Activated CD8-positive, alpha-beta memory T cell treated with anti-CD3 and anti-CD28 coated beads, Interleukin-2, amount 10 ng/mL, durations not matched to agents 7 days and 5 days (primary cell): ENCODE results near the gene CEP112. TPM values are rescaled to one million over a fixed set of nuclear protein-coding genes. Genes with fewer than 3 reads are reported as not detected.
"Not testable (repeated sequence)": the region's sequence is repeated elsewhere in the genome, so short reads cannot be mapped to it uniquely, and the experiment has no call there.

Experiments used
- ATAC-seq: fragments of 150-1000 bp; cut with Tn5 transposase; one replicate; pipeline ENCODE4 v1.10.0; 2021; ENCODE audit warnings: moderate library complexity
- CTCF ChIA-PET: fragments of 350-600 bp; sonication (Branson Sonifier 250); formaldehyde crosslinking; loops from one replicate; lab custom pipeline; 2021; ENCODE audit warnings: antibody characterized with exemption; lab: Charles Lee
- DNase-seq: peaks from one replicate; pipeline ENCODE4 v3.0.0-alpha.2; 2020
- H3K27ac Mint-ChIP-seq: one replicate; pipeline ENCODE4 v1.8.0; 2021; ENCODE audit warnings: mild to moderate bottlenecking, mixed read lengths
- H3K27me3 Mint-ChIP-seq: one replicate; pipeline ENCODE4 v1.8.0; 2021; ENCODE audit warnings: mixed read lengths
- H3K36me3 Mint-ChIP-seq: one replicate; pipeline ENCODE4 v1.8.0; 2021; ENCODE audit warnings: mild to moderate bottlenecking, mixed read lengths
- H3K4me1 Mint-ChIP-seq: one replicate; pipeline ENCODE4 v1.8.0; 2021; ENCODE audit warnings: mixed read lengths
- H3K4me3 Mint-ChIP-seq: one replicate; pipeline ENCODE4 v1.8.0; 2021; ENCODE audit warnings: mild to moderate bottlenecking, moderate library complexity, mixed read lengths
- H3K9me3 Mint-ChIP-seq: one replicate; pipeline ENCODE4 v1.8.0; 2022; ENCODE audit warnings: low read depth, mixed read lengths
- total RNA-seq, 2 experiments: library from RNA; stranded (reverse); gene quantifications; one replicate each; pipeline ENCODE4 v1.2.3, GENCODE V29; 2021

Gene CEP112
- total RNA-seq, 2 experiments from 2014 or later, result 3.1 to 5.0 TPM

DNA sequence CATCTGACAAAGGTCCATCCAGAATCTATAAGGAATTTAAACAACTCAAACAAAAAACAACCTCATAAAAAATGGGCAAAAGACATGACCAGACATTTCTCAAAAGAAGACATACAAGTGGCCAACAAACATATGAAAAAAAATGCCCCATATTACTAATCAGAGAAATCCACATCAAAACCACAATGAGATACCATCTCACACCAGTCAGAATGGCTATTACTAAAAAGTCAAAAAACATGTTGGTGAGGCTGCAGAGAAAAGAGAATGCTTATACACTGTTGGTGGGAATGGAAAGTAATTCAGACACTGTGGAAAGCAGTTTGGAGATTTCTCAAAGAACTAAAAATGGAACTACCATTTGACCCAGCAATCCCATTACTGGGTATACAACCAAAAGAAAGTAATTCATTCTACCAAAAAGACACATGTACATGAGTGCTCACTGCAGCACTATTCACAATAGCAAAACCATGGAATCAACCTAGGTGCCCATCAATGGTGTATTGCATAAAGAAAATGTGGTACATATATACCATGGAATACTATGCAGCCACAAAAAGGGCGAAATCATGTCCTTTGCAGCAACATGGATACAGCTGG is 409.7 kb downstream of the CEP112 start:
- H3K4me3 Mint-ChIP-seq, CTCF ChIA-PET: not testable (repeated sequence)

GRCh38 chr17:65780111-65780510 is 411.8 kb downstream of the CEP112 start:
- H3K27ac Mint-ChIP-seq, result no peak overlapping the region
- ATAC-seq (no peak), DNase-seq (no peak)
- peaks cover 4% of the 10 kb centered on the region for H3K27me3 Mint-ChIP-seq
- H3K4me3 Mint-ChIP-seq, result no peak overlapping the region
- H3K4me1 Mint-ChIP-seq, result no peaks in the 10 kb centered on the region
- peaks cover 3% of the 10 kb centered on the region for H3K9me3 Mint-ChIP-seq
- CTCF ChIA-PET, result no interaction called here
- H3K36me3 Mint-ChIP-seq, result no peaks in the 10 kb centered on the region

More for the DNA sequence above, 409.7 kb downstream of the CEP112 start:
- not testable (repeated sequence) for H3K4me1 Mint-ChIP-seq, ATAC-seq, H3K9me3 Mint-ChIP-seq, DNase-seq, H3K27me3 Mint-ChIP-seq, H3K36me3 Mint-ChIP-seq, H3K27ac Mint-ChIP-seq

GRCh38 chr17:65776890-65777289 is 415.0 kb downstream of the CEP112 start:
- no peak for DNase-seq
- Mint-ChIP-seq H3K36me3 (no peaks in the 10 kb centered on the region), H3K27me3 (peaks cover 5% of the 10 kb centered on the region), H3K27ac (no peak overlapping the region), H3K4me1 (peaks cover 6% of the 10 kb centered on the region), H3K4me3 (no peak overlapping the region), H3K9me3 (peaks cover 3% of the 10 kb centered on the region)
- CTCF ChIA-PET, result no interaction called here
- no peak for ATAC-seq

DNA sequence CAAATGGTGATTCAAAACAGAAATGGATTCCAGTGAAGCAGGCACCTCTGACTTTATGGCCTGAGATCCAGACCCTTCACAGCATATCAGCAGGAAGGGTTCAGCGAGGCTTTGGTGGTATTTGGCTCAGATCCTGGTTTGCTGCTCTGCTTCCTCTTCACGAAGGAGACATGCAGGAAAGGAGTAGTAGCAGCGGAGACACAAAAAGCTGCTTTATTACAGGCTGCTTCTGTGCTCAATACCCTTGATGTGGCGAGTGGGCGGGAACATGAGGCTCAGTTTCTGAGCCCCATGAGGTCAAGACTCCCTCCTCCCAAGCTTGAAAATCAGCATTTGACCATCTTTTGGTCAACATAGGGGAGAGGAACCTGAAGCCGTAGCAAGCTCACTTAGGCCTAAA is 417.1 kb downstream of the CEP112 start:
- no peak for ATAC-seq
- CTCF ChIA-PET, result no interaction called here
- Mint-ChIP-seq H3K27me3 (peaks cover 8% of the 10 kb centered on the region), H3K27ac (no peak overlapping the region), H3K4me1 (peaks cover 6% of the 10 kb centered on the region), H3K9me3 (no peaks in the 10 kb centered on the region), H3K4me3 (no peak overlapping the region), H3K36me3 (no peaks in the 10 kb centered on the region)
- DNase-seq, result no peak

DNA sequence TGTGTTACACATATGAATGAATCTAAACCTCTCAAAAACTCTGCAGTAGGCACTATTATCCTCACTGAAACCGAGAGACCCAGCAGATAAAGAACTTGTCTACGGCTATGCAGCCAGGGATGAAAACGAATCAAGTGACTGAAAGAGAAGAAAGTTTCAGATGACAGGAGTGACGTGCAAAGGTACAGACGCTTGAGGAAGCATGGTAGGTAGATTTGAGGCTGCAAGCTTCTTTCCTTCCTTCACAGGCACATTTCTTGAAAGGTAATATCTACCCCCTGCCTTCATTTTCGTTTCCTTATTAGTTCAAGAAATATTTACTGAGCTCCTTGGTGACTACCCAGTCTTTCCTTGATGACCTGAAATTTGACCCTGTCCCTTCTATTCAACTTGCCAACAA is 418.9 kb downstream of the CEP112 start:
- peaks cover 6% of the 10 kb centered on the region for H3K4me1 Mint-ChIP-seq
- no peak for ATAC-seq
- H3K27ac Mint-ChIP-seq, result no peak overlapping the region
- peaks cover 8% of the 10 kb centered on the region for H3K27me3 Mint-ChIP-seq
- DNase-seq, result no peak
- H3K36me3 Mint-ChIP-seq, result no peaks in the 10 kb centered on the region
- CTCF ChIA-PET, result no interaction called here
- no peak overlapping the region for H3K4me3 Mint-ChIP-seq
- no peaks in the 10 kb centered on the region for H3K9me3 Mint-ChIP-seq

GRCh38 chr17:65771704-65772103 is 420.2 kb downstream of the CEP112 start:
- Mint-ChIP-seq H3K9me3 (no peaks in the 10 kb centered on the region), H3K4me1 (peaks cover 6% of the 10 kb centered on the region), H3K27ac (no peak overlapping the region), H3K36me3 (no peaks in the 10 kb centered on the region), H3K4me3 (no peak overlapping the region), H3K27me3 (peaks cover 17% of the 10 kb centered on the region)
- DNase-seq (no peak), ATAC-seq (no peak)
- CTCF ChIA-PET, result no interaction called here

GRCh38 chr17:65763786-65764185 is 428.1 kb downstream of the CEP112 start:
- no peak overlapping the region for H3K4me3 Mint-ChIP-seq
- DNase-seq (no peak), ATAC-seq (no peak)
- H3K27me3 Mint-ChIP-seq, result peaks cover 18% of the 10 kb centered on the region
- no peak overlapping the region for H3K27ac Mint-ChIP-seq
- H3K9me3 Mint-ChIP-seq, result no peaks in the 10 kb centered on the region
- CTCF ChIA-PET, result no interaction called here
- H3K4me1 Mint-ChIP-seq, result no peaks in the 10 kb centered on the region
- H3K36me3 Mint-ChIP-seq, result no peaks in the 10 kb centered on the region

DNA sequence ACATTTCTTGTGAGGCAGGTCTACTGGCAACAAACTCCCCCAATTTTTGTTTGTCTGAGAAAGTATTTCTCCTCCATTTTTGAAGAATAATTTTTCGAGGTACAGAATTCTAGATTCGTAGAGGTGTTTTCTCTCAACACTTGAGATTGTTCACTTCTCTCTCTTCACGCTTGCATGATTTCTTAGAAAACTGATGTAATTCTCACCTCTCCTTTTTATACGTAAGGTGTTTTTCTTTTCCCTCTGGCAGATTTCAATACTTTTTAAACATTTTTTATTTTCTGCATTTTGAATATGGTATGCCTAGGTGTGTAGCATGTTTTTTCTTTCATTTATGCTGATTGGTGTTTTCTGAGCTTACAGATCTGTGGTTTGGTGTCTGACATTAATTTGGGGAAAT is 429.0 kb downstream of the CEP112 start:
- Mint-ChIP-seq H3K36me3 (no peaks in the 10 kb centered on the region), H3K4me3 (no peak overlapping the region), H3K27ac (no peak overlapping the region), H3K4me1 (no peaks in the 10 kb centered on the region), H3K9me3 (no peaks in the 10 kb centered on the region), H3K27me3 (peaks cover 16% of the 10 kb centered on the region)
- ATAC-seq, result no peak
- no peak for DNase-seq
- CTCF ChIA-PET, result no interaction called here

DNA sequence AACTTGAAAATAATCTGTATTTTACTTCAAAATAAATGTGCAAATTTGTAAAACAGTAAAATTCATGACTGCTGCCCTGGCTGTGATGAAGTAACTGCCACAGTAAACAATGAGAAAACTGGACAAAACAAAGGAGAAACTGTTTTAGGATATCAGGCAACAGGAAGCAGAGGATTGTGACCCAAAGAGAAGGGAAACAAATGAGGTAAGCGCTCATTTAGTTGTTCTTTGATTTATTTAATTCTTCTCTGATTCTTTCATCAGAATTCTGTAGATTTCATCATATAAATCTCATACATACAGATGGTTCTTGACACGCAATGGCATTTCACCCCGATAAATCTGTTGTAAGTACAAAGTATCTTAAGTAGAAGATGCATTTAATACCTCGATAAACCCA is 432.4 kb downstream of the CEP112 start:
- H3K27ac Mint-ChIP-seq, result no peak overlapping the region
- H3K9me3 Mint-ChIP-seq, result no peaks in the 10 kb centered on the region
- H3K36me3 Mint-ChIP-seq, result no peaks in the 10 kb centered on the region
- CTCF ChIA-PET, result no interaction called here
- H3K4me3 Mint-ChIP-seq, result no peak overlapping the region
- no peak for DNase-seq
- no peaks in the 10 kb centered on the region for H3K4me1 Mint-ChIP-seq
- peaks cover 5% of the 10 kb centered on the region for H3K27me3 Mint-ChIP-seq
- ATAC-seq, result no peak

GRCh38 chr17:65756760-65757159 is 435.2 kb downstream of the CEP112 start:
- ATAC-seq (no peak), DNase-seq (no peak)
- Mint-ChIP-seq H3K9me3 (no peaks in the 10 kb centered on the region), H3K4me3 (no peak overlapping the region), H3K27me3 (no peaks in the 10 kb centered on the region), H3K4me1 (no peaks in the 10 kb centered on the region), H3K36me3 (no peaks in the 10 kb centered on the region), H3K27ac (no peak overlapping the region)
- CTCF ChIA-PET, result no interaction called here

GRCh38 chr17:65755799-65756198 is 436.1 kb downstream of the CEP112 start:
- peaks cover under 1% of the 10 kb centered on the region for H3K4me1 Mint-ChIP-seq
- H3K4me3 Mint-ChIP-seq, result no peak overlapping the region
- H3K36me3 Mint-ChIP-seq, result no peaks in the 10 kb centered on the region
- no peak overlapping the region for H3K27ac Mint-ChIP-seq
- no peaks in the 10 kb centered on the region for H3K9me3 Mint-ChIP-seq
- no peak for DNase-seq
- ATAC-seq, result no peak
- peaks cover 3% of the 10 kb centered on the region for H3K27me3 Mint-ChIP-seq
- CTCF ChIA-PET, result no interaction called here

GRCh38 chr17:65754630-65755029 is 437.3 kb downstream of the CEP112 start:
- H3K27ac Mint-ChIP-seq, result no peak overlapping the region
- H3K36me3 Mint-ChIP-seq, result no peaks in the 10 kb centered on the region
- H3K9me3 Mint-ChIP-seq, result no peaks in the 10 kb centered on the region
- CTCF ChIA-PET, result no interaction called here
- ATAC-seq (no peak), DNase-seq (no peak)
- H3K4me3 Mint-ChIP-seq, result no peak overlapping the region
- peaks cover 5% of the 10 kb centered on the region for H3K4me1 Mint-ChIP-seq
- peaks cover 3% of the 10 kb centered on the region for H3K27me3 Mint-ChIP-seq

DNA sequence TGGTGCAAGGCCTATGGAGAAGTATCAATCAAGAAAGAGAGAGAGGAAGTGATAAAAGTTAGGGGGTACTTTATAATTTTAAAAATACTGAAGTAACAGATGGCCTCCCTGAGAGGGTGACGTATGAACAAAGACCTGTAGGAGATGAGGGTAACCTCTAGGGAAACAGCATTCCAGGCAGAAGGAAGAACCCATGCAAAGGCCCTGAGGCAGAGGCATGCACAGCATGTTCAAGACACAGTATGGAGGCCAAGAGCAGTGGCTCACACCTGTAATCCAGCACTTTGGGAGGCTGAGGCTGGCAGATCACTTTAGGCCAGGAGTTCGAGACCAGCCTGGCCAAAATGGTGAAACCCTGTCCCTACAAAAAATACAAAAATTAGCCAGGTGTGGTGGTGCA is 437.9 kb downstream of the CEP112 start:
- no peaks in the 10 kb centered on the region for H3K9me3 Mint-ChIP-seq
- ATAC-seq, result no peak
- CTCF ChIA-PET, result no interaction called here
- peaks cover 5% of the 10 kb centered on the region for H3K4me1 Mint-ChIP-seq
- H3K27ac Mint-ChIP-seq, result no peak overlapping the region
- H3K27me3 Mint-ChIP-seq, result peaks cover 3% of the 10 kb centered on the region
- DNase-seq, result no peak
- no peaks in the 10 kb centered on the region for H3K36me3 Mint-ChIP-seq
- H3K4me3 Mint-ChIP-seq, result no peak overlapping the region

- ATAC-seq (no peak), DNase-seq (no peak)
- CTCF ChIA-PET, result no interaction called here
- Mint-ChIP-seq H3K36me3 (no peaks in the 10 kb centered on the region), H3K4me3 (no peak overlapping the region), H3K9me3 (no peaks in the 10 kb centered on the region), H3K27me3 (peaks cover 3% of the 10 kb centered on the region), H3K27ac (no peak overlapping the region), H3K4me1 (peaks cover 5% of the 10 kb centered on the region)
These were observed 438.6 kb downstream of the CEP112 start for GRCh38 chr17:65753348-65753747.

DNA sequence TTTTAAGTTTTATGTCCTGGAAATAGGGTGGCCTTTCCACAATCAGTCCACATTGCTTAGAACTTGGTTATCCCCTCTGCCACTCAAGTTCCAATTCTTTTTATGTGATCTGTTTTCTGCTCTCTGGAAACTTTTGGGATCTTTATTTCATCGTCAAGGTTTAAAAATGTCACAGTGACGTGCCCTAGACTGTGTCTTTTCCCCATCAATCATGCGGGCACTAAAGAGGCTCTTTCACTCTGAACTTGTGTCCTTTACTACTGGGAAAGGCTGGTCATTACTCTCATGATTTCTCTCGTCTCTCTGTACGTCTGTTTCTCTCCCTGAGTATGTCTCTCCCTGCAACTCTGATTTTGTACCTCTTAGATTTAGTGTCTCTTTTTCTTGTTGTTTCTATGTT is 440.7 kb downstream of the CEP112 start:
- Mint-ChIP-seq H3K27me3 (peaks cover 3% of the 10 kb centered on the region), H3K36me3 (no peaks in the 10 kb centered on the region), H3K4me1 (peaks cover 5% of the 10 kb centered on the region), H3K4me3 (no peak overlapping the region), H3K27ac (no peak overlapping the region), H3K9me3 (no peaks in the 10 kb centered on the region)
- DNase-seq, result no peak
- CTCF ChIA-PET, result no interaction called here
- ATAC-seq, result no peak
